Keratinocyte (primary cell): Measurements from ENCODE around the gene RRP1B.
"Not testable (repeated sequence)": the region's sequence is repeated elsewhere in the genome, so short reads cannot be mapped to it uniquely, and the experiment has no call there.

Experiments used
- EZH2 ChIP-seq: IDR thresholded peaks from one replicate; pipeline ENCODE4 v1.6.1; 2012; ENCODE audit warnings: inconsistent platforms, mild to moderate bottlenecking, low read length, moderate library complexity
- TF ChIP-seq, protein P1 (sequence below), 3 experiments: IDR thresholded peaks in 1 of 3; conservative IDR thresholded peaks in 1 of 3; optimal IDR thresholded peaks in 1 of 3; 2 replicates in 2 of 3; 3 replicates in 1 of 3; pipeline versions ENCODE3 to v1.5.1; 2011; ENCODE audit warnings: low read length in 3 of 3, mild to moderate bottlenecking in 3 of 3, moderate library complexity in 2 of 3, control low read depth in 1 of 3, inconsistent platforms in 1 of 3; ENCODE audit not compliant: insufficient read depth in 2 of 3; ENCODE audit errors: extremely low read depth in 1 of 3

DNA sequence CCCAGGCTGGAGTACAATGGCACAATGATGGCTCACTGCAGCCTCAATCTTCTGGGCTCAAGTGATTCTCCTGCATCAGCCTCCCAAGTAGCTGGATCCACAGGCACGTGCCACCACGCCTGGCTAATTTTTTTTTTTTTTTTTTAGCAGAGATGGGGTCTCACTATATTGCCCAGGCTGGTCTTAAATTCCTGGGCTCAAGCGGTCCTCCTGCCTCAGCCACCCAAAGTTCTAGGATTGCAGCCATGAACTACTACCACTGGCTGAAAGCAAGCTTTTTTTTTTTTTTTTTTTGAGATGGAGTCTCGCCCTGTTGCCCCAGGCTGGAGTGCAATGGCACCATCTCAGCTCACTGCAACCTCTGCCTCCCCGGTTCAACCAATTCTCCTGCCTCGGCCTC is 53.8 kb downstream of the RRP1B start:
- TF ChIP-seq, protein P1, sequence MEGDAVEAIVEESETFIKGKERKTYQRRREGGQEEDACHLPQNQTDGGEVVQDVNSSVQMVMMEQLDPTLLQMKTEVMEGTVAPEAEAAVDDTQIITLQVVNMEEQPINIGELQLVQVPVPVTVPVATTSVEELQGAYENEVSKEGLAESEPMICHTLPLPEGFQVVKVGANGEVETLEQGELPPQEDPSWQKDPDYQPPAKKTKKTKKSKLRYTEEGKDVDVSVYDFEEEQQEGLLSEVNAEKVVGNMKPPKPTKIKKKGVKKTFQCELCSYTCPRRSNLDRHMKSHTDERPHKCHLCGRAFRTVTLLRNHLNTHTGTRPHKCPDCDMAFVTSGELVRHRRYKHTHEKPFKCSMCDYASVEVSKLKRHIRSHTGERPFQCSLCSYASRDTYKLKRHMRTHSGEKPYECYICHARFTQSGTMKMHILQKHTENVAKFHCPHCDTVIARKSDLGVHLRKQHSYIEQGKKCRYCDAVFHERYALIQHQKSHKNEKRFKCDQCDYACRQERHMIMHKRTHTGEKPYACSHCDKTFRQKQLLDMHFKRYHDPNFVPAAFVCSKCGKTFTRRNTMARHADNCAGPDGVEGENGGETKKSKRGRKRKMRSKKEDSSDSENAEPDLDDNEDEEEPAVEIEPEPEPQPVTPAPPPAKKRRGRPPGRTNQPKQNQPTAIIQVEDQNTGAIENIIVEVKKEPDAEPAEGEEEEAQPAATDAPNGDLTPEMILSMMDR (optimal IDR thresholded peaks at IDR 0.05 in 1 of 3, IDR thresholded peaks at IDR 0.05 in 1 of 3, conservative IDR thresholded peaks at IDR 0.05 in 1 of 3; ENCODE audit: extremely low read depth in 1 of 3, insufficient read depth in 2 of 3, low read length in 3 of 3): not testable (repeated sequence)
- not testable (repeated sequence) for TF ChIP-seq EZH2
